HG03039 (cell line): ENCODE data around the gene PLPP2.

ENCODE experiments used
- ATAC-seq: cut with Tn5 transposase; IDR thresholded peaks from one replicate; pipeline ENCODE4 v1.9.1; 2021; ENCODE audit warnings: mild to moderate bottlenecking, moderate library complexity; ENCODE audit not compliant: unreplicated experiment

PLPP2 gene

GRCh38 chr19:291006-291521 is at the start of gene PLPP2:
Gene PLPP2 (minus strand): TSS chr19:291403. CDS start chr19:291336, 67 bp downstream.
- ATAC-seq = no peak

- no peak for ATAC-seq
Observed at GRCh38 chr19:340620-341385, 49.6 kb upstream of the PLPP2 start.

- ATAC-seq = no peak
Observed at GRCh38 chr19:339262-339887, 48.2 kb upstream of the PLPP2 start.

- ATAC-seq = no peak
Observed at GRCh38 chr19:338421-338820, 47.2 kb upstream of the PLPP2 start.

- ATAC-seq = no peak
Observed at GRCh38 chr19:336067-336614, 44.9 kb upstream of the PLPP2 start.

- ATAC-seq = no peak
Observed at GRCh38 chr19:335486-336066, 44.4 kb upstream of the PLPP2 start.

GRCh38 chr19:335072-335471 is 43.9 kb upstream of the PLPP2 start:
- ATAC-seq = no peak

- ATAC-seq = no peak
Observed at GRCh38 chr19:334296-335071, 43.3 kb upstream of the PLPP2 start.

GRCh38 chr19:330503-330902 is 39.3 kb upstream of the PLPP2 start:
- no peak for ATAC-seq

GRCh38 chr19:329876-330275 is 38.7 kb upstream of the PLPP2 start:
- ATAC-seq = no peak

GRCh38 chr19:328025-328505 is 36.9 kb upstream of the PLPP2 start:
- ATAC-seq = no peak

- ATAC-seq = no peak
Observed at GRCh38 chr19:327291-328024, 36.3 kb upstream of the PLPP2 start.

GRCh38 chr19:326871-327270 is 35.7 kb upstream of the PLPP2 start:
- no peak for ATAC-seq

- no peak for ATAC-seq
Observed at GRCh38 chr19:325937-326565, 34.8 kb upstream of the PLPP2 start.

- ATAC-seq = no peak
Observed at GRCh38 chr19:325173-325936, 34.2 kb upstream of the PLPP2 start.

GRCh38 chr19:324716-325115 is 33.5 kb upstream of the PLPP2 start:
- no peak for ATAC-seq

- ATAC-seq = no peak
Observed at GRCh38 chr19:322616-323015, 31.4 kb upstream of the PLPP2 start.

- no peak for ATAC-seq
Observed at GRCh38 chr19:318509-318774, 27.2 kb upstream of the PLPP2 start.
